SU-DHL-6 (cell line): ENCODE measurements around the gene ERG.

Experiments
- CTCF ChIP-seq: fragments of 200-600 bp; sonication (generic); IDR thresholded peaks from one replicate; pipeline ENCODE4 v1.5.1; 2017; ENCODE audit warnings: antibody characterized with exemption, mild to moderate bottlenecking, low read length, moderate library complexity; ENCODE audit not compliant: insufficient read depth, poor library complexity, severe bottlenecking
- EZH2phosphoT487 ChIP-seq: fragments of 200-600 bp; sonication (generic), shearing (Covaris generic); conservative IDR thresholded peaks from 2 replicates; pipeline ENCODE4 v1.6.1; 2018; ENCODE audit warnings: mild to moderate bottlenecking, antibody characterized with exemption, low read length, moderate library complexity, mixed read lengths

DNA sequence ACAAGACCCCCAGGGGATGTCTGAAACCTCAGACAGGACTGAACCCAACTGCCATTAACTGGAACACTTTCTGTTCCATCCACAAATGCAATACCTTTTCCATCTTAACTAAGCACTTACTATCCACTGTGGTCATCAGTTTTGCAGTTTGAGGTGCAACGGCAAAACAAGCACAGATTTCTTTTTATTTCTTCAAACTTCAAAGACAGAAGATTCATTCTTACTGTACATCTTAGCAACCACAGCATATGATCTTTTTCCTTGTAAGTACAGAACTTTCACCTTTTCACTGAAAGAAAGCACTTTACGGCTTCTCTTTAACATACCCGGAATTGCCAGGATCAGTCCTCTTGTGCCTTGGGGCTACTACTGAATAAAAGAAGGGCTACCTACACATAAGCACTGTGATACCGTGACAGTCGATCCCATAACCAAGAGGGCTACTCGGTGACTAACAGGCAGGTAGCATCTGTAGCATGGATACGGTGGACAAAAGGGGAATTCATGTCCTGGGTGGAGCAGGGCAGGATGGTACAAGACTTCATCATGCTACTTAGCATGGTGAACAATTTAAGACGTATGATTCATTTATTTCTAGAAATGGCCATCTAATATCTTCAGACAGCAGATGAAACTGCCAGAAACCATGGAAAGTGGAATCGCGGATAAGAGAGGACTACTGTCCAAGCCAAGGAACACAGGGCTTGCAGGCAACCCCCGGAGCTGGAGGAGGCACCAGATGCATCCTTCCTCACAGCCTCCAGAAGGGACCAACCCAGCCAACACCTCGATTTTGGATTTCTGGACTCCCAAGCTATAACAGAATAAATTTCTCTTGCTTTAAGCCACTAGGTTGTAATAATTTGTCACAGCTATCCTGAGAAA lies 18.4 kb downstream of the ERG start:
- no peak for TF ChIP-seq CTCF
- TF ChIP-seq EZH2phosphoT487: no peak
